K562 (cell line): ENCODE results near the gene POR. TPM values are rescaled to one million over a fixed set of nuclear protein-coding genes. Genes with fewer than 3 reads are reported as not detected.

ENCODE experiments used
- IRF2 ChIP-seq: sonication (generic); formaldehyde crosslinking; IDR thresholded peaks from 2 replicates; pipeline ENCODE4 v1.8.1; 2022; ENCODE audit warnings: mild to moderate bottlenecking, missing genetic modification reagents
- ZNF232 ChIP-seq: sonication (generic); formaldehyde crosslinking; IDR thresholded peaks from 2 replicates; pipeline ENCODE4 v1.8.0; 2022; ENCODE audit warnings: mild to moderate bottlenecking, missing genetic modification reagents
- ZNF584 ChIP-seq: fragments of 200-800 bp; sonication (Bioruptor generic); IDR thresholded peaks from 2 replicates; pipeline ENCODE4 v1.6.1; 2016; ENCODE audit warnings: low read depth, mild to moderate bottlenecking, missing genetic modification characterization, missing compliant biosample characterization
- polyA plus RNA-seq, 8 experiments: library from polyadenylated mRNA; depleted of rRNA in 4 of 8; stranded (reverse) in 5 of 8; unstranded in 3 of 8; fragments of >200 nt; fragmentation: Nextera tagmentation in 2 of 8; fragmentation: Illumina TruSeq in 1 of 8; extraction: Ambion mirVana in 2 of 8; extraction: Trizol in 1 of 8; gene quantifications; 2 replicates each; pipeline versions ENCODE4 v1.2.1 to v1.2.3, GENCODE V29; 2011 to 2014; ENCODE audit warnings: inconsistent platforms in 1 of 8, missing spikeins in 1 of 8
- total RNA-seq, 7 experiments: library from RNA; depleted of rRNA in 6 of 7; stranded (reverse); fragments of >200 nt in 6 of 7; fragmentation: Illumina TruSeq in 2 of 7; extraction: Trizol in 2 of 7; gene quantifications; 2 replicates each; pipeline versions ENCODE4 v1.2.1 to v1.2.3, GENCODE V29; 2011 to 2021; ENCODE audit warnings: low replicate concordance in 1 of 7
- TF ChIP-seq, protein P1 (sequence below), 2 experiments: IDR thresholded peaks in 1 of 2; conservative IDR thresholded peaks in 1 of 2; 2 replicates each; pipeline ENCODE4 v1.6.1; 2016; ENCODE audit warnings: low read depth in 2 of 2, mild to moderate bottlenecking in 1 of 2, missing compliant biosample characterization in 1 of 2, missing genetic modification characterization in 1 of 2, moderate library complexity in 1 of 2
- TF ChIP-seq, protein P2 (sequence below): sonication (generic); formaldehyde crosslinking; IDR thresholded peaks from 2 replicates; pipeline ENCODE4 v1.8.1; 2023; ENCODE audit warnings: mild to moderate bottlenecking, missing genetic modification reagents
- TF ChIP-seq, protein P3 (sequence below): fragments of 200-600 bp; sonication (generic); IDR thresholded peaks from one replicate; pipeline ENCODE4 v1.6.1; 2012; ENCODE audit warnings: mild to moderate bottlenecking, low read depth, low read length, inconsistent platforms
- TF ChIP-seq, protein P4 (sequence below): sonication (generic); IDR thresholded peaks from 2 replicates; pipeline ENCODE4 v1.6.1; 2016
- TF ChIP-seq, protein P5 (sequence below): sonication (generic); formaldehyde crosslinking; IDR thresholded peaks from 2 replicates; pipeline ENCODE4 v1.8.0; 2022; ENCODE audit warnings: missing genetic modification reagents, mild to moderate bottlenecking, moderate library complexity, borderline replicate concordance

The POR gene
- total and polyA plus RNA-seq, 9 of the 15 experiments (the other 6 are each of a cell fraction or from before 2014, with no cell fraction given) = 4.7 to 142 (median 40.8) TPM

DNA sequence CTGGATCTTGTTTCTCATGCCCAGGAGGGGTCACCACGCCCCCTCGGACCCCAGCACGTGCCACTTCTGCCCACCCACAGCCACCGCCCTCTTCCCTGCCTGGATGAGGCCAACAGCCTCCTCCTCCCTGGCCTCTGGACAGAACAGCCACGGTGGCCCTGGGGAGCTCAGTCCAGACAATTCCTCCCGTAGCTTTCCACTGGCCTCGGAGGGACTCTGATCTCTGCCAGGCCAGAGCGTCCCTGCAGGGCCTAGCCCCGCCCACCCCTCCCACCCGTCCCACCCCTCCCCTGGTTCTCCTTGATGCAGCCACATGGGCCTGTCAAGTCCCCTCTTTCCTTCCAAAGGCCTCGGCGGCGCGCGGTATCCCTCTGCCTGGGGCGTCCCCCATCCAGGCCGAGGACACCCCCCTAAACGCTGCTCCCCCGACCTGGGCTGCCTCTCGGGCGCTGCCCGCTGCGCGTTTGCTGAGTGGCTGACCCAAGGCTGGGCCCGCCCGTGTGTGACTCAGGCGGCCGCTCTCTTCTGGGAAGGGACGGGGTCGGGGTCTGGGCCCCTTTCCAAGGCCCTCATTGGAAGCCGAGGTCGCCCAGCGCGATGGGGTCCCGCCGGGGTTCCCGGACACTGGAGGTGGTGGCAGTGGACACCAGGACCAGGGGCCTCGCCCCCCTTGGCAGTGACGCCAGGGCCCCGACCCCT lies 78.9 kb downstream of the POR start (continued):
- TF ChIP-seq, protein P1, sequence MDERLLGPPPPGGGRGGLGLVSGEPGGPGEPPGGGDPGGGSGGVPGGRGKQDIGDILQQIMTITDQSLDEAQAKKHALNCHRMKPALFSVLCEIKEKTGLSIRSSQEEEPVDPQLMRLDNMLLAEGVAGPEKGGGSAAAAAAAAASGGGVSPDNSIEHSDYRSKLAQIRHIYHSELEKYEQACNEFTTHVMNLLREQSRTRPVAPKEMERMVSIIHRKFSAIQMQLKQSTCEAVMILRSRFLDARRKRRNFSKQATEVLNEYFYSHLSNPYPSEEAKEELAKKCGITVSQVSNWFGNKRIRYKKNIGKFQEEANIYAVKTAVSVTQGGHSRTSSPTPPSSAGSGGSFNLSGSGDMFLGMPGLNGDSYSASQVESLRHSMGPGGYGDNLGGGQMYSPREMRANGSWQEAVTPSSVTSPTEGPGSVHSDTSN (CRISPR knock-in tag; IDR thresholded peaks at IDR 0.05; ENCODE audit: low read depth) = no peak
- TF ChIP-seq, protein P1 (tag; conservative IDR thresholded peaks at IDR 0.05; ENCODE audit: low read depth) = no peak
- TF ChIP-seq, protein P2, sequence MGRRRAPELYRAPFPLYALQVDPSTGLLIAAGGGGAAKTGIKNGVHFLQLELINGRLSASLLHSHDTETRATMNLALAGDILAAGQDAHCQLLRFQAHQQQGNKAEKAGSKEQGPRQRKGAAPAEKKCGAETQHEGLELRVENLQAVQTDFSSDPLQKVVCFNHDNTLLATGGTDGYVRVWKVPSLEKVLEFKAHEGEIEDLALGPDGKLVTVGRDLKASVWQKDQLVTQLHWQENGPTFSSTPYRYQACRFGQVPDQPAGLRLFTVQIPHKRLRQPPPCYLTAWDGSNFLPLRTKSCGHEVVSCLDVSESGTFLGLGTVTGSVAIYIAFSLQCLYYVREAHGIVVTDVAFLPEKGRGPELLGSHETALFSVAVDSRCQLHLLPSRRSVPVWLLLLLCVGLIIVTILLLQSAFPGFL (CRISPR knock-in tag) = peak; percentile 81; the same call in 1 of the 2 replicates
- TF ChIP-seq, protein P3, sequence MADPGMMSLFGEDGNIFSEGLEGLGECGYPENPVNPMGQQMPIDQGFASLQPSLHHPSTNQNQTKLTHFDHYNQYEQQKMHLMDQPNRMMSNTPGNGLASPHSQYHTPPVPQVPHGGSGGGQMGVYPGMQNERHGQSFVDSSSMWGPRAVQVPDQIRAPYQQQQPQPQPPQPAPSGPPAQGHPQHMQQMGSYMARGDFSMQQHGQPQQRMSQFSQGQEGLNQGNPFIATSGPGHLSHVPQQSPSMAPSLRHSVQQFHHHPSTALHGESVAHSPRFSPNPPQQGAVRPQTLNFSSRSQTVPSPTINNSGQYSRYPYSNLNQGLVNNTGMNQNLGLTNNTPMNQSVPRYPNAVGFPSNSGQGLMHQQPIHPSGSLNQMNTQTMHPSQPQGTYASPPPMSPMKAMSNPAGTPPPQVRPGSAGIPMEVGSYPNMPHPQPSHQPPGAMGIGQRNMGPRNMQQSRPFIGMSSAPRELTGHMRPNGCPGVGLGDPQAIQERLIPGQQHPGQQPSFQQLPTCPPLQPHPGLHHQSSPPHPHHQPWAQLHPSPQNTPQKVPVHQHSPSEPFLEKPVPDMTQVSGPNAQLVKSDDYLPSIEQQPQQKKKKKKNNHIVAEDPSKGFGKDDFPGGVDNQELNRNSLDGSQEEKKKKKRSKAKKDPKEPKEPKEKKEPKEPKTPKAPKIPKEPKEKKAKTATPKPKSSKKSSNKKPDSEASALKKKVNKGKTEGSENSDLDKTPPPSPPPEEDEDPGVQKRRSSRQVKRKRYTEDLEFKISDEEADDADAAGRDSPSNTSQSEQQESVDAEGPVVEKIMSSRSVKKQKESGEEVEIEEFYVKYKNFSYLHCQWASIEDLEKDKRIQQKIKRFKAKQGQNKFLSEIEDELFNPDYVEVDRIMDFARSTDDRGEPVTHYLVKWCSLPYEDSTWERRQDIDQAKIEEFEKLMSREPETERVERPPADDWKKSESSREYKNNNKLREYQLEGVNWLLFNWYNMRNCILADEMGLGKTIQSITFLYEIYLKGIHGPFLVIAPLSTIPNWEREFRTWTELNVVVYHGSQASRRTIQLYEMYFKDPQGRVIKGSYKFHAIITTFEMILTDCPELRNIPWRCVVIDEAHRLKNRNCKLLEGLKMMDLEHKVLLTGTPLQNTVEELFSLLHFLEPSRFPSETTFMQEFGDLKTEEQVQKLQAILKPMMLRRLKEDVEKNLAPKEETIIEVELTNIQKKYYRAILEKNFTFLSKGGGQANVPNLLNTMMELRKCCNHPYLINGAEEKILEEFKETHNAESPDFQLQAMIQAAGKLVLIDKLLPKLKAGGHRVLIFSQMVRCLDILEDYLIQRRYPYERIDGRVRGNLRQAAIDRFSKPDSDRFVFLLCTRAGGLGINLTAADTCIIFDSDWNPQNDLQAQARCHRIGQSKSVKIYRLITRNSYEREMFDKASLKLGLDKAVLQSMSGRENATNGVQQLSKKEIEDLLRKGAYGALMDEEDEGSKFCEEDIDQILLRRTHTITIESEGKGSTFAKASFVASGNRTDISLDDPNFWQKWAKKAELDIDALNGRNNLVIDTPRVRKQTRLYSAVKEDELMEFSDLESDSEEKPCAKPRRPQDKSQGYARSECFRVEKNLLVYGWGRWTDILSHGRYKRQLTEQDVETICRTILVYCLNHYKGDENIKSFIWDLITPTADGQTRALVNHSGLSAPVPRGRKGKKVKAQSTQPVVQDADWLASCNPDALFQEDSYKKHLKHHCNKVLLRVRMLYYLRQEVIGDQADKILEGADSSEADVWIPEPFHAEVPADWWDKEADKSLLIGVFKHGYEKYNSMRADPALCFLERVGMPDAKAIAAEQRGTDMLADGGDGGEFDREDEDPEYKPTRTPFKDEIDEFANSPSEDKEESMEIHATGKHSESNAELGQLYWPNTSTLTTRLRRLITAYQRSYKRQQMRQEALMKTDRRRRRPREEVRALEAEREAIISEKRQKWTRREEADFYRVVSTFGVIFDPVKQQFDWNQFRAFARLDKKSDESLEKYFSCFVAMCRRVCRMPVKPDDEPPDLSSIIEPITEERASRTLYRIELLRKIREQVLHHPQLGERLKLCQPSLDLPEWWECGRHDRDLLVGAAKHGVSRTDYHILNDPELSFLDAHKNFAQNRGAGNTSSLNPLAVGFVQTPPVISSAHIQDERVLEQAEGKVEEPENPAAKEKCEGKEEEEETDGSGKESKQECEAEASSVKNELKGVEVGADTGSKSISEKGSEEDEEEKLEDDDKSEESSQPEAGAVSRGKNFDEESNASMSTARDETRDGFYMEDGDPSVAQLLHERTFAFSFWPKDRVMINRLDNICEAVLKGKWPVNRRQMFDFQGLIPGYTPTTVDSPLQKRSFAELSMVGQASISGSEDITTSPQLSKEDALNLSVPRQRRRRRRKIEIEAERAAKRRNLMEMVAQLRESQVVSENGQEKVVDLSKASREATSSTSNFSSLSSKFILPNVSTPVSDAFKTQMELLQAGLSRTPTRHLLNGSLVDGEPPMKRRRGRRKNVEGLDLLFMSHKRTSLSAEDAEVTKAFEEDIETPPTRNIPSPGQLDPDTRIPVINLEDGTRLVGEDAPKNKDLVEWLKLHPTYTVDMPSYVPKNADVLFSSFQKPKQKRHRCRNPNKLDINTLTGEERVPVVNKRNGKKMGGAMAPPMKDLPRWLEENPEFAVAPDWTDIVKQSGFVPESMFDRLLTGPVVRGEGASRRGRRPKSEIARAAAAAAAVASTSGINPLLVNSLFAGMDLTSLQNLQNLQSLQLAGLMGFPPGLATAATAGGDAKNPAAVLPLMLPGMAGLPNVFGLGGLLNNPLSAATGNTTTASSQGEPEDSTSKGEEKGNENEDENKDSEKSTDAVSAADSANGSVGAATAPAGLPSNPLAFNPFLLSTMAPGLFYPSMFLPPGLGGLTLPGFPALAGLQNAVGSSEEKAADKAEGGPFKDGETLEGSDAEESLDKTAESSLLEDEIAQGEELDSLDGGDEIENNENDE = no peak
- TF ChIP-seq ZNF232 (CRISPR knock-in tag) (no peak), IRF2 (CRISPR knock-in tag) (no peak), ZNF584 (0 out of 2 replicates have a peak, but pooled peaks have one; percentile 28)
- TF ChIP-seq, protein P4, sequence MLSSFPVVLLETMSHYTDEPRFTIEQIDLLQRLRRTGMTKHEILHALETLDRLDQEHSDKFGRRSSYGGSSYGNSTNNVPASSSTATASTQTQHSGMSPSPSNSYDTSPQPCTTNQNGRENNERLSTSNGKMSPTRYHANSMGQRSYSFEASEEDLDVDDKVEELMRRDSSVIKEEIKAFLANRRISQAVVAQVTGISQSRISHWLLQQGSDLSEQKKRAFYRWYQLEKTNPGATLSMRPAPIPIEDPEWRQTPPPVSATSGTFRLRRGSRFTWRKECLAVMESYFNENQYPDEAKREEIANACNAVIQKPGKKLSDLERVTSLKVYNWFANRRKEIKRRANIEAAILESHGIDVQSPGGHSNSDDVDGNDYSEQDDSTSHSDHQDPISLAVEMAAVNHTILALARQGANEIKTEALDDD = no peak
- TF ChIP-seq, protein P5, sequence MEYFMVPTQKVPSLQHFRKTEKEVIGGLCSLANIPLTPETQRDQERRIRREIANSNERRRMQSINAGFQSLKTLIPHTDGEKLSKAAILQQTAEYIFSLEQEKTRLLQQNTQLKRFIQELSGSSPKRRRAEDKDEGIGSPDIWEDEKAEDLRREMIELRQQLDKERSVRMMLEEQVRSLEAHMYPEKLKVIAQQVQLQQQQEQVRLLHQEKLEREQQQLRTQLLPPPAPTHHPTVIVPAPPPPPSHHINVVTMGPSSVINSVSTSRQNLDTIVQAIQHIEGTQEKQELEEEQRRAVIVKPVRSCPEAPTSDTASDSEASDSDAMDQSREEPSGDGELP (CRISPR knock-in tag) = no peak
